Measurements from ENCODE around the gene LYPLAL1.
"Not testable (repeated sequence)": the region's sequence is repeated elsewhere in the genome, so short reads cannot be mapped to it uniquely, and the experiment has no call there.

LYPLAL1 gene

DNA sequence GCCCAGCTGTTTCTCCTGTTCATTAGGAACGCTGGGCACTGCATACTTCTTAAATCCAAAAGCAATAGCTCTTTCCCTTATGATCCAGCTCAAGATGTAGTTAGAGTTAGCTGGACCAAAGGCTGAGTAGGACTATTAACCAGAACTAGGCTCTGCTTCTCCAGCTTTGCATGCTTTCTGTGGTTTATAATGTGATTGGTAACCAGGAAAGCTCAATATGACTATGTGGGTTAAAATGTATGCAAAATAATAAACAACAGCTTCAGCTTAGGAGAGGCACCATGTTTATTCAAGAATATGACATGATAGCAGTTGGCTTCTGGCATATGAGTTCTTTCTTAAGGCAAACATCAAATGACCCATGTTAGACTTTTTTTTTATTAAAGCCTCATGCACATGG is 73.8 kb downstream of the LYPLAL1 start:
- H3K27me3 ChIP-seq (ENCODE audit: control insufficient read depth, insufficient read depth, low read length) = no peaks in the 10 kb centered on the region
- H3K27ac ChIP-seq (ENCODE audit: low read depth, low read length) = no peak overlapping the region
- no peaks in the 10 kb centered on the region for H3K9me3 ChIP-seq (ENCODE audit: control insufficient read depth, insufficient read depth, low read length)
- no peak overlapping the region for H3K4me3 ChIP-seq (ENCODE audit: low read depth, low read length)
- H3K36me3 ChIP-seq (ENCODE audit: control insufficient read depth, insufficient read depth, low read length) = no peaks in the 10 kb centered on the region
- H3K4me1 ChIP-seq (ENCODE audit: control insufficient read depth, insufficient read depth, low read length) = no peaks in the 10 kb centered on the region; the same call in 1 of the 2 replicates
- no peak overlapping the region for H3K9ac ChIP-seq (ENCODE audit: low read depth, low read length)

GRCh38 chr1:219250468-219250867 is 76.8 kb downstream of the LYPLAL1 start:
- H3K27me3 ChIP-seq (ENCODE audit: control insufficient read depth, insufficient read depth, low read length); H3K27ac ChIP-seq (ENCODE audit: low read depth, low read length); H3K36me3 ChIP-seq (ENCODE audit: control insufficient read depth, insufficient read depth, low read length); H3K4me3 ChIP-seq (ENCODE audit: low read depth, low read length); H3K9ac ChIP-seq (ENCODE audit: low read depth, low read length); H3K9me3 ChIP-seq (ENCODE audit: control insufficient read depth, insufficient read depth, low read length); H3K4me1 ChIP-seq (ENCODE audit: control insufficient read depth, insufficient read depth, low read length): not testable (repeated sequence)

GRCh38 chr1:219257751-219258150 is 84.1 kb downstream of the LYPLAL1 start:
- H3K27ac ChIP-seq (ENCODE audit: low read depth, low read length) = no peak overlapping the region
- H3K27me3 ChIP-seq (ENCODE audit: control insufficient read depth, insufficient read depth, low read length) = no peaks in the 10 kb centered on the region
- no peaks in the 10 kb centered on the region; the same call in 1 of the 2 replicates for H3K9me3 ChIP-seq (ENCODE audit: control insufficient read depth, insufficient read depth, low read length)

DNA sequence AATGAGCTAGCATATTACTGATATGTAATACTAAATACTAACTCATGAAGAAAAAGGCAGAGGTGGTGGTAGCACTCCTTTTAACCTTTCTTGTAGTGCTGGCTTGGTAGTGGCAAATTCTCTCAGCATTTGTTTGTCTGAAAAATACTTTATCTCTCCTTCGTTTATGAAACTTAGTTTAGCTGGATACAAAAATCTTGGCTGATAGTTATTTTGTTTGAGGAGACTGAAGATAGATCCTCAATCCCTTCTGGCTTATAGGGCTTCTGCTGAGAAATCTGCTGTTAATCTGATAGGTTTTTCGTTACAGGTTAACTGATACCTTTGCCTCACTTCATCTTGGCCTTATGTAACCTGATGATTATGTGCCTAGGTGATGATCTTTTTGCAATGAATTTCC is 87.8 kb downstream of the LYPLAL1 start:
- Histone ChIP-seq H3K4me1 (ENCODE audit: control insufficient read depth, insufficient read depth, low read length) (peaks cover 22% of the 10 kb centered on the region), H3K27me3 (ENCODE audit: control insufficient read depth, insufficient read depth, low read length) (no peaks in the 10 kb centered on the region), H3K9ac (ENCODE audit: low read depth, low read length) (no peak overlapping the region), H3K9me3 (ENCODE audit: control insufficient read depth, insufficient read depth, low read length) (no peaks in the 10 kb centered on the region; the same call in 1 of the 2 replicates), H3K27ac (ENCODE audit: low read depth, low read length) (no peak overlapping the region), H3K4me3 (ENCODE audit: low read depth, low read length) (no peak overlapping the region), H3K36me3 (ENCODE audit: control insufficient read depth, insufficient read depth, low read length) (no peaks in the 10 kb centered on the region)

More at GRCh38 chr1:219257751-219258150, 84.1 kb downstream of the LYPLAL1 start:
- no peaks in the 10 kb centered on the region for H3K4me1 ChIP-seq (ENCODE audit: control insufficient read depth, insufficient read depth, low read length)
- no peak overlapping the region for H3K9ac ChIP-seq (ENCODE audit: low read depth, low read length)
- H3K36me3 ChIP-seq (ENCODE audit: control insufficient read depth, insufficient read depth, low read length) = no peaks in the 10 kb centered on the region
- no peak overlapping the region for H3K4me3 ChIP-seq (ENCODE audit: low read depth, low read length)

Measured in HUES48 (cell line).